ENCODE measurements around the gene ZYG11B.
"Not testable (repeated sequence)": the region's sequence is repeated elsewhere in the genome, so short reads cannot be mapped to it uniquely, and the experiment has no call there.

Gene ZYG11B

DNA sequence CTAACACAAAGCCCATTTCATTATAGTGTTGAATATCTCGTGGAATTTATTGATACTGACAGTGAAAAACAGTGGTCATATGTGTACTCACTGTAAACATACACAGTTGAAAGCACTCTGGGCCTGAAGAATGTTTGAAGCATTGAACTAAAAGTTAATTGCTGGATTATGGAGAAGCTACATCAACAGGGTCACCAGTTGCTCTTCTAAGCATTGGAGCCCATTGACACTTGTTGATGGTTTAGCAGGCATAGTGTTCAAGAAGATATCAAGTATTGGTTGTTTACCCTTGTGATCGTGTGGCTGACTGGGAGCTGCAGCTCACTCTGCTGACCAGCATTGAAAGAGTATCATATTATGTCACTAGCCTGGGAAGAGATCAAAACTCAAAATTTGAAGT is 126.6 kb downstream of the ZYG11B start:
- no peak for DNase-seq (ENCODE audit: low read depth, low spot score)

DNA sequence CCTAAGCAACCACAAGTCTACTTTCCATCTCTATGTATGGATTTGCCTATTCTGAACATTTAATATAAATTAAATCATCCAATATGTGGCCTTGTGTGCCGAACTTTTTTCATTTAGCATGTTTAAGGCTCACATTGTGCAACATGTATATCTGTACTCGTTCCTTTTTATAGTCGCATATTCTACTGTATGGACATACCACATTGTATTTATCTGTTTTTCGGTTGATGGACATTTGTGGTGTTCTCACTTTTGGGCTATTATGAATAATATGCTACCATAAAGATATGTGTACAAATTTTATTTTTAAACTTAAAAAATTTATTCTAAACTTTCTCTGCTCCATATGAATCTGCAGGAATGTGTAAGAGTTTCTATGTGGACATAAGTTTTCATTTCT is 129.3 kb downstream of the ZYG11B start:
- DNase-seq (ENCODE audit: low read depth, low spot score) = no peak

DNA sequence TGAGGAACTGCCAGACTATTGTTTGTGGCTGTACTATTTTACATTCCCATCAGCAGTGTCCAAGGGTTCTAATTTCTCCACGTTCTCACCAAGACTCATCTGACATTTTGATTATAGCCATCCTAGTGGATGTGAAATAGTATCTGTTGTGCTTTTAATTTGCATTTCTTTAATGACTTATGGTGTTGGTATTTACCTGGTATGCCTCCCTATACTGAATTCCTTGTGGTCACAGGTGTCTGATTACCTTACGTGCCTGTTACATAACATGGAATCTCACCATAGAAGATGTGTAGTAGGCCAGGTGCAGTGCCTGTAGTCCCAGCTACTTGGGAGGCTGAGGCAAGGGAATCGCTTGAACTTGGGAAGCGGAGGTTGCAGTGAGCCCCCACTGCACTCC is 129.8 kb downstream of the ZYG11B start:
- no peak for DNase-seq (ENCODE audit: low read depth, low spot score)

DNA sequence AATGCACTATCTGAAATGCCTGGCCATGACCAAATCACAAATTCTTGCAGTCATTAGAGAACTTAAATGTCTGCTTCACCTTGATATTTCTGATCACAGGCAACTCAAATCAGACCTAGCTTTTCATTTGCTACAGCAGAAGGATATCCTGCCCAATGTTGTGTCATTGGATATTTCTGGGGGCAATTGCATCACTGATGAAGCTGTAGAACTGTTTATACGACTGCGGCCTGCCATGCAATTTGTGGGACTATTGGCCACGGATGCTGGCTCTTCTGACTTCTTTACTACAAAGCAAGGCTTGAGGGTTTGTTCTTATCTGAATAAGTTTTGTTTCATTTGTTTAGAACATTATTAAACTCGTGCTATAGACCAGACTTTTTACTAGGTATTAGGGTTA is 131.2 kb downstream of the ZYG11B start:
- no peak for DNase-seq (ENCODE audit: low read depth, low spot score)

DNA sequence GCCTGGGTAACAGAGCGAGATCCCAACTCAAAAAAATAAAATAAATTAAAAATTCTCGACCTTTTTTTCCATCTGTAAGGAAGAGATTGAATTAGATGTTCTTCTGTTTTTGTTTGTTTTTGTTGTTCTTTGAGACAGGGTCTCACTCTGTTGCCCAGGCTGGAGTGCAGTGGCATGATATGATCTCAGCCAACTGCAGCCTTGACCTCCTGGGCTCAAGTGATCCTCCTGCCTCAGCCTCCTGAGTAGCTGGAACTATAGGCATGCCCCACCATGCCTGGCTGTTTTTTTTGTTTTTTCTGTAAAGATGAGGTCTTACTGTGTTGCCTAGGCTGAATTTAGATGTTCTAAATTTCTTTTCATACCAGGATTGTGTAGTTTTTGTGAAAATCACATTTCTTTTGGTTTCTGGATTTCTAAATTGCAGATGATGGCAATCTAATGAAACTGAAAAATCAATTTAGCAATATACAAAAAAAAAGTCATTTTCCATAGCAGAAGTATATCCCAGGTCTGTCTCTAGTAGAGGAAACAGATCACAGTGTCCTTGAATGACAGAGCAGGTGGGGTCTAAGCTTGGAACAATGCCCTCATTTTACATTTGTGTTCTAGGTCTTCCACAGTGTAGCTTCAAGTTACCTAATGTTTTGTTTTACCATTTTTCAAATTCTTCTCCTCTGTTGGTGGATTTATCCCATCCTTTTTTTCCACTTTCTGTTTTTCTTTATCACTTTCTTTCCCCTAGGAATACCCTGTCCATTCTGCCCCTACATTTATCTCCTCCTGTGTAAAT is 136.6 kb downstream of the ZYG11B start:
- no peak for DNase-seq (ENCODE audit: low read depth, low spot score)

DNA sequence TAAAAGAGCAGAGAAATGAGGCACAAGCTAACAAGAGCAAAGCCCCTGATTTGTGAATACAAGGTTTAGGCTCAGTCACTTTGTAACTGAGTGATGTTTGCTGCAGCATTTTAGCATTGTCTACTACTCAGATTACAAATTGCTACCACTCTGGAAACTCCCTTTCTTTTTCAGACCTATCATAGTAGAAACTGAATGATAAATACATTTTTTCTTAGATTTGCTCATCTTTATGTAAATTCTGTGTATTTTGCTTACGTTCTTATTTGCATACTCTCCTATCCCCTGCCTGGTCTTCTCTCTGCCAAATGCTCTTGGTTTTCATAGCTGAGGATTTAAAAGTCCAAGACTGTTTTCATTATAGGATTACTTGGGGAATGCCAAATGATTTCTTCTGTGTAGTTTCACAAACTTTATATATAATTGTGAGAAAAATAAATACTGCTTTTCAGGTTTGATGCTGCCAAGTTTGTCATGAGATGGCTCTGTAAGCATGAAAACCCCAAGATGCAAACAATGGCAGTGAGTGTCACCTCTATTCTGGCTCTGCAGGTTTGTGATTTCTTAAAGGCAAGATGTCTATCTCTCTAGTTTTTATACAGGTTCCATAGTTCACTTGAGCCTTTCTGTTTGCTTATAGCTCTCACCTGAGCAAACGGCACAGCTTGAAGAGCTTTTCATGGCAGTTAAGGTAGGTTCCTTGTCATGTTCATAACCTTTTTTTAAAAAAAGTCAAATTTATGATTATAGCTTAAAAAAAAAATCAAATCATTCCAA is 141.0 kb downstream of the ZYG11B start:
- no peak for DNase-seq (ENCODE audit: low read depth, low spot score)

DNA sequence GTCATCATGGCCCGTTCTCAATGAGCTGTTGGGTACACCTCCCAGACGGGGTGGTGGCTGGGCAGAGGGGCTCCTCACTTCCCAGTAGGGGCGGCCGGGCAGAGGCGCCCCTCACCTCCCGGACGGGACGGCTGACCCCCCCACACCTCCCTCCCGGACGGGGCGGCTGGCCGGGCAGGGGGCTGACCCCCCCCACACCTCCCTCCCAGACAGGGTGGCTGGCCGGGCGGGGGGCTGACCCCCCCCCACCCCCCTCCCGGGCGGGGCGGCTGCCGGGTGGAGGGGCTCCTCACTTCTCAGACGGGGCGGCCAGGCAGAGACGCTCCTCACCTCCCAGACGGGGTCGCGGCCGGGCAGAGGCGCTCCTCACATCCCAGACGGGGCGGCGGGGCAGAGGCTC is 143.5 kb downstream of the ZYG11B start:
- DNase-seq (ENCODE audit: low read depth, low spot score) = not testable (repeated sequence)

DNA sequence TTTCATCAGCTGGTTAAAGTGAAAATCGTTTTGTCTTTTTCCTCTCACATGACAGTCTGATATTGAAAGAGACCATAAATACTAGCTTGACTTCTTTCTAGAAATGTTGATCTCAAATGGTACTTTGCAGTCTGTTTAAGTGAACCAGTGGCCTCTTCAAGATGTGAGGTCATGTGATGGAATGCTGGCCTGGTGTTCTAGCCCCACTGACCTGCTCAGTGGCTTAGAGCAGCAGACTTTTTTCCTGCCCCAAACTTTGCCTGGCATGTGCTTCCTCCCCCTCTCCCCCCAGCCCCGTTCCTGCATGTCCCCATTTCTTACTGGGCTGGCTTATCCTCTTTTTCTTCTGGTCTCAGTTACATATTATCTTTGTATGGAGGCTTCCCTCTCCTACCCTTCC is 150.6 kb downstream of the ZYG11B start:
- DNase-seq (ENCODE audit: low read depth, low spot score) = no peak
